ENCODE data around the gene SHISA2. TPM values are rescaled to one million over a fixed set of nuclear protein-coding genes. Genes with fewer than 3 reads are reported as not detected.

Gene SHISA2
- total RNA-seq, 3 donors from 2014 or later (not counting 1 experiment from before 2014, with no cell fraction given) = 0.11 TPM; not detected in 2

- H3K27ac Mint-ChIP-seq = no peak overlapping the region
- no peak overlapping the region for H3K4me3 Mint-ChIP-seq
- no peak for TF ChIP-seq CTCF (IDR thresholded peaks at IDR 0.05)
- peaks cover 0 to 13% of the 10 kb centered on the region in 2 donors for H3K4me1 Mint-ChIP-seq
- no peaks in the 10 kb centered on the region for H3K9me3 Mint-ChIP-seq
- Histone ChIP-seq H3K36me3 (ENCODE audit: control insufficient read depth, insufficient read depth, low read length) (no peaks in the 10 kb centered on the region), H3K4me3 (ENCODE audit: low read length) (no peak overlapping the region), H3K27me3 (ENCODE audit: control insufficient read depth, insufficient read depth, low read length) (no peaks in the 10 kb centered on the region), H3K27ac (ENCODE audit: low read length) (no peak overlapping the region), H3K4me1 (ENCODE audit: control insufficient read depth, insufficient read depth, low read length) (peaks cover 8% of the 10 kb centered on the region), H3K9me3 (ENCODE audit: control insufficient read depth, insufficient read depth, low read length) (no peaks in the 10 kb centered on the region)
- no peak for ATAC-seq
- intact Hi-C loops (cut with micrococcal nuclease) = no loop called here
- no peaks in the 10 kb centered on the region for H3K36me3 Mint-ChIP-seq
- H3K27me3 Mint-ChIP-seq (ENCODE audit: low read depth in 2 of 2) = peaks cover 0 to 7% of the 10 kb centered on the region in 2 donors
- WGBS (ENCODE audit: insufficient coverage) = 79% methylated on average over 6 of the region's 6 CpGs
- DNase-seq = no peak
Observed at GRCh38 chr13:26016189-26016588, 35.6 kb downstream of the SHISA2 start.

GRCh38 chr13:26015271-26016125 is 36.3 kb downstream of the SHISA2 start:
- peaks cover 0 to 2% of the 10 kb centered on the region in 2 donors for H3K27me3 Mint-ChIP-seq (ENCODE audit: low read depth in 2 of 2)
- intact Hi-C loops (cut with micrococcal nuclease) = no loop called here
- H3K36me3 Mint-ChIP-seq = no peaks in the 10 kb centered on the region
- WGBS (ENCODE audit: insufficient coverage) = 83% methylated on average over 9 of the region's 10 CpGs
- H3K4me3 ChIP-seq (ENCODE audit: low read length) = no peak overlapping the region
- H3K4me3 Mint-ChIP-seq = no peak overlapping the region
- no peak overlapping the region for H3K27ac Mint-ChIP-seq
- no peak for ATAC-seq
- no peak for DNase-seq
- no peak for TF ChIP-seq CTCF (IDR thresholded peaks at IDR 0.05)
- no peaks in the 10 kb centered on the region for H3K36me3 ChIP-seq (ENCODE audit: control insufficient read depth, insufficient read depth, low read length)
- no peaks in the 10 kb centered on the region for H3K27me3 ChIP-seq (ENCODE audit: control insufficient read depth, insufficient read depth, low read length)
- peaks cover 0 to 13% of the 10 kb centered on the region in 2 donors for H3K4me1 Mint-ChIP-seq
- H3K4me1 ChIP-seq (ENCODE audit: control insufficient read depth, insufficient read depth, low read length) = peaks cover 8% of the 10 kb centered on the region
- no peaks in the 10 kb centered on the region for H3K9me3 Mint-ChIP-seq
- H3K9me3 ChIP-seq (ENCODE audit: control insufficient read depth, insufficient read depth, low read length) = no peaks in the 10 kb centered on the region
- no peak overlapping the region for H3K27ac ChIP-seq (ENCODE audit: low read length)

GRCh38 chr13:26012995-26013394 is 38.8 kb downstream of the SHISA2 start:
- peaks cover 4 to 8% of the 10 kb centered on the region in 2 donors for H3K27me3 Mint-ChIP-seq (ENCODE audit: low read depth in 2 of 2)
- H3K4me3 Mint-ChIP-seq = peak overlapping the region; percentile 65
- H3K4me1 Mint-ChIP-seq = peaks cover 0 to 8% of the 10 kb centered on the region in 2 donors
- H3K27ac Mint-ChIP-seq = no peak overlapping the region
- Histone ChIP-seq H3K4me3 (ENCODE audit: low read length) (no peak overlapping the region), H3K36me3 (ENCODE audit: control insufficient read depth, insufficient read depth, low read length) (no peaks in the 10 kb centered on the region), H3K27ac (ENCODE audit: low read length) (no peak overlapping the region), H3K4me1 (ENCODE audit: control insufficient read depth, insufficient read depth, low read length) (peaks cover 8% of the 10 kb centered on the region), H3K9me3 (ENCODE audit: control insufficient read depth, insufficient read depth, low read length) (no peaks in the 10 kb centered on the region), H3K27me3 (ENCODE audit: control insufficient read depth, insufficient read depth, low read length) (no peaks in the 10 kb centered on the region)
- H3K9me3 Mint-ChIP-seq = no peaks in the 10 kb centered on the region
- ATAC-seq = no peak
- TF ChIP-seq CTCF (IDR thresholded peaks at IDR 0.05) = no peak
- 88% methylated on average over 9 of the region's 9 CpGs for WGBS (ENCODE audit: insufficient coverage)
- intact Hi-C loops (cut with micrococcal nuclease) = no loop called here
- H3K36me3 Mint-ChIP-seq = no peaks in the 10 kb centered on the region
- no peak for DNase-seq

Data from natural killer cell (primary cell).